COLO668 (cell line): ENCODE results near the gene RPL15.
A peak's percentile ranks its signal among the peaks of the same experiment; 100 is the strongest.

Source experiments
- DNase-seq: peaks from one replicate; lab custom pipeline; 2025; ENCODE audit not compliant: unreplicated experiment; lab: John Stamatoyannopoulos, UW

RPL15 gene

DNA sequence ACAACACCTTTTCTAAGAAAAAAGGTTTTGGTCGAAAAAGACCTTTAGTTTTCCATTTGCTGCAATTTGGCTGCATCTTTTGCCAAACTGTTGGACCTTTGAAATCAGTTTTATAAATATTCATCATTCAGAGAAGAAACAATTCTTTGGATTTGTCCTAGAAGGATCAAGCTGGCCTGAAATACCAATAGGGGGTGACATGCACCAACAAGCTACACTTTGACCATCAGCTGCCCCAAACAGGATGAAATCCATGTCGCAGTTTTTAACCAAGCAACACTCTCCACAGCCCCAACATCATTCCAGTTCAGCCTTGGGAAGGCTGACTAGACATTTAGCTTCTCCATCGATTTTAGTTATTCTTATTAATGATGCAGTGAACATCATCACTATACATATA, 9.8 kb downstream of the RPL15 start:
- DNase-seq, result no peak

DNA sequence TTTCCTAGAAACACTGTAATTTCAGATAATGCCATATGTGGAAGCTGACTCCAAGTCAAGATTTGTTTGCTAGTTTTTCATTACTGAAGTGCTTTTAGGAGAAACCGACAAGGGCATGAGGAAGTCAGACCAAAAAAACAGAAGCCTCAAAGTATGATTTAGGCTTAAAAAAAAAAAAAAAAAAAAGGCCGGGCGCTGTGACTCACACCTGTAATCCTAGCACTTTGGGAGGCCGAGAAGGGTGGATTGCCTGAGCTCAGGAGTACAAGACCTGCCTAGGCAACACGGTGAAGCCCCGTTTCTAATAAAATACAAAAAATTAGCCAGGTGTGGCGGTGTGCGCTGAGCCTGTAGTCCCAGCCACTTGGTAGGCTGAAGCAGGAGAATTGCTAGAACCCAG, 11.6 kb downstream of the RPL15 start:
- DNase-seq, result no peak

DNA sequence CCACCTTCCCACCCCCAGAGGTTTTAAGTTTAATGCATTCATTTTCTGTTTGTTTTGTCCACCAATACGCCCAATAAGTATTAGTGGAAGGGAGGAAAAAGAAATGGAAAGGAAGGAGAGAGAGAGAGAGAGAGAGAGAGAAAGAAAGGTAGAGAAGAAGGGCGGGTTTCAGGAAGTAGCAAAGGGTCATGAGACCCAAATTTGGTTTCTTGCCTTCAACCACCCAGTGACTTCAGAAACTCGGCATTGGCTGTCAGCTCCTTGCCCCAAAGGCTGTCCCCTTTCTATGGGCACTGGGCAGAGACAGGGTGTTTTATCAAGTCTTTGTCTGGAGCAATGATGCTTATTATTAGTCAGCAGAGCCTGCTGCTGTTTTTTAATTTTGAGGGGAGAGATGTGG, 14.7 kb downstream of the RPL15 start:
- no peak for DNase-seq

- no peak for DNase-seq
Observed at GRCh38 chr3:23932571-23932970, 15.6 kb downstream of the RPL15 start.

- no peak for DNase-seq
Observed at GRCh38 chr3:23934253-23934652, 17.3 kb downstream of the RPL15 start.

DNA sequence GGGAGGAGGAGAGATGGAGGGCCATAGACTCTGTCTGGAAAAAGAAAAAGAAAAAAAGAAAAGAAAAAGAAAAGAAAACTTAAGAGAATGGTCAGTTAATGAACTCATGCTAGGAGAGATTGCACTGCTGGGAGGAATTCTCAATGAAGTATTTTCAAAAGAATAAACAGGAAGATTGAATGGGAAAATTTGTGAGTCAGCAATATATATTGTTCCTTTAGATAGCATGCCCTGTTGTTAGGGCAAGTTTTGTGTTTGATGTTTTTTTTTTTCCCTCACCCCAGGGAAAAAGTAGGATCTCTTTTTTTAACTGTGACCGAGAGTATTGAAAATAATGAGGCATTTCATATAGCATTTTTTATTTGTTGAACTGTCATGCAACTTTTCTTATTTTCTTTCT, 20.4 kb downstream of the RPL15 start:
- DNase-seq, result no peak

DNA sequence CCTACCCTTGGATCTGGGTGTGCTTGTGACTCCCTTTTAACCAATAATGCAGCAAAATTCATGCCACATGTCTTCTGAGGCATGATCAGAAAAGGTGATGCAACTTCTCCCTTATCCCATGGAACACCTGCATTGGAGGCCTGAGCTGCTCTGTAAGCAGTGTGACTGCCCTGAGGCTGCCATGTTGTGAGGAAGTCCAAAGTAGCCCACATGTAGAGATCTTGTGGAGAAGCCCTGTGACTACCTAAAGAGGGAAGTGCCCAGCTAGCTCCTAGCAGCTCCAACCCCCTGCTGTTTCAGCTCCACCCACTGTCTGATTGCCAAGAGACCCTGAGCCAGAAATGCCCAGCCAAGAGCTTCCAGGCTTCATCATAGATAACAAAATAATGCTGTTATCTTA, 21.8 kb downstream of the RPL15 start:
- no peak for DNase-seq

GRCh38 chr3:23940775-23941174, 23.8 kb downstream of the RPL15 start:
- no peak for DNase-seq

DNA sequence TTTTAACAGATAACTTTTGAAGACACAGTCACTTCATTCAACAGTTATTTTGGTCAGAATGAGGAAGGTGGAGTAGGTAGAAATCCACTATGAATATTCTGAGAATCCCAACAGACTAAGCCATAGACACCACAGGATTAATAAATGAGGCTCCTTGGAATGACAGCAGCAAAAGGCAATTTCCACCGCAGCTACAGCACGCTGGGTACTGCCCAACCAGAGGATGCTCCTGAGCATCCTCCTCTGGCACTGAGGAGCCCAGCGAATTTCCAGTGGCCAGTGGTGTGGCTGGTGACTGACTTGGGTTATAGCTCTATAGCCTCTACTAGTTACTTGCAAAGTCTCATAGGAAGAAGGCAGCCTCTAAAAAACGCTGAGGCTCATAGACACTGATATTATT, 24.5 kb downstream of the RPL15 start:
- no peak for DNase-seq

DNA sequence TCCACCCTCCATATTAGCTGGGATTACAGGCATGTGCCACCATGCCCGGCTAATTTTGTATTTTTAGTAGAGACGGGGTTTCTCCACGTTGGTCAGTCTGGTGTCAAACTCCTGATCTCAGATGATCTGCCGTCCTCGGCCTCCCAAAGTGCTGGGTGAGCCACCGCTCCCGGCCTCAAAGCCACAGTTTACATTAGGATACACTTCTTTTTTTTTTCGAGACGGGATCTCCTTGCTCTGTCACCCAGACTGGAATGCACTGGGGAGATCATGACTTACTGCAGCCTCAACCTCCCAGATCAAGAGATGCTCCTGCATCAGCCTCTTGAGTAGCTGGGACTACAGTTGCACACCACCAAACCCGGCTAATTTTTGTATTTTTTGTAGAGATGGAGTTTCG, 25.6 kb downstream of the RPL15 start:
- no peak for DNase-seq

DNA sequence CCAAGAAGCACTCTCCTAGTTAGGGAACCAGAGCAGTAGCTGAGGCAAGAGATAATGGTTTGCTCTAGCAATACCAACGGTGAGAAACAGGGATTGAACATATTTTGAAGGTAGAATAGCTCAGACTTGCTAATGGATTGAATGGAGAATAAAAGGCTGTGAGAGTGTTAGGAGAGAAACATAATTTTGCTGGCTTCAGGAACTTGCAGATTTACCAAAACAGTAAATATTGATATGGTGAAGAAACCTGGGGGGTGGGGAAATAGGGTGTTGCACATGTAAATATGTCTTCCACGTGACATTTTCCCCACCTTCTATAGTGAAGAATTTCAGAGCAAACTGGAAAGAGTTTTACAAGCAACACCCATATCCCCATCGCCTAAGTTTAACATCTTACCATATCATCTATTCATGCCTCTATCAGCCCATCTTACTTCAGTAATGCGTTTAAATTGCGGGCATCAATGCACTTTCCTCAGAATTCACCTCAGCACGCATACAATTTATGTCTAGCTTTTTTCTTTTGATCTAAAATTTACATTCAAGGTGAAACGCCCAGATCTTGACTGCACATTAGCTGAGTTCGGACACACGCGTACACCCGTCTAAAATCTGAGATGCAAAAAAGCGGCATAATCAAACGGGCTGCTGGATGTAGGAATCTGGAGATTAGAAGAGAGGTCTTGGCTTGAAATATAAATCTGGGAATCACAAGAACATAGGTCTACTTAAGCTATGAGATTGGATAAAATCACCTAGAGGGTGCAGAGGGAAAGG, 27.3 kb downstream of the RPL15 start:
- DNase-seq, result no peak

DNA sequence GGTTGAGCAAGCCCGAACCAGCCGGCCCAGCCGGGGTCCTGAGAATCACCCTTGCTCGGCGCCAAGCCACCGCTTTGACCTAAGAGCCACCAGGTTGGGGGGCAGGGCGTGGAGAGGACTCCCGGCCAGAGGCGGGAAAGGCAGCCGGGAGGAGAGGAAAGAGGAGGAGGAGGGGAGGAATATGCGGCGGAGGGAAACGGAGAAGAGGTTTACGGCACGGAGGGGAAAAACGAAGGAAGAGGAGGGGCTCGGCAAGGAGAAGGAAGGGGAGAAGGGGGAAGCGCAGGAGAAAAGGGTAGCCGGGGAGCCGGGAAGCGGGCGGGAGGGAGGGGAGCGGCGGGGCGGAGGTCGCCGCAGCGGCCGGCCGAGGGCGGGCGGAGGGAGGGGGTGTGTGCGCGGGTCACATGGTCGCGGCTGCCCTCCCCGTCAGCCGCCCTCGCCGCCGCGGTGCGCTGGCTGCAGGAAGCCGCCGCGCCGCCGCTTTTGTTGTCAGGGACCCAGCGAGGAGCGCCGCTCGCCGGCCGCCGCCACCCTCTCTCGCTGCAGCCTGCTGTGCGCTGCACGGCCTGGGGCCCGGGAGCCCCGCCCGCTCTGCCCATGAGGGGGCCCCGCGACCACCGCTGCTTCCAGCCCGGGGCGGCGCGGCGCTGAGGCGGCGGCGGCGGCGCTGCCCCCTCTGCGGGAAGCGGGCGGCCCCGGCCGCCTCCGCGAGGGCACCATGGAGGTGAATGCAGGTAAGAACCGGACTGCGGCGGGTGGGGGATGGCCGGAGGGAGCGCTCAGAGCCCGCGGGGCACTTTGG, 28.1 kb downstream of the RPL15 start, which contains the start of gene NR1D2:
NR1D2 (plus strand) TSS at position 426 of the 802 bp plus-strand sequence; CDS start at position 719, 293 bp downstream.
- DNase-seq, result peak; percentile 85

- no peak for DNase-seq
Observed at GRCh38 chr3:23945663-23945912, 28.7 kb downstream of the RPL15 start.

- peak; percentile 97 for DNase-seq
Observed at GRCh38 chr3:23945913-23946687, 29.2 kb downstream of the RPL15 start.

DNA sequence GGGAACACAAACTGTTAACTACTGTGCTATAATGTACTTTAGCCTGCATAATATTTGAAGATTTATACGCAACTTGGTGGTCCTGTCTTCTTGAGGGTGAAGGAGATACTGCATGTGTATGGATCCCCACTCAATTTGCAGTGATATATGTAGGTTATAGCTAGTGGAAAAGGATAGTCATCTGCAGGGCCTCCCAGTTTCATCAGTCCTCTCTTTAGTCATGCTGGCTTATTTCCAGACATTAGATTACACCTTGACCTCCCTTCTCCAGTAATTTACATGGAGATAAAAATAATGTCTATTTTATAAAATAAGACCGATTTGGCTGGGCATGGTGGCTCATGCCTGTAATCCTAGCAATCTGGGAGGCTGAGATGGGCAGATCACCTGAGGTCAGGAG, 31.8 kb downstream of the RPL15 start:
- DNase-seq, result no peak

- DNase-seq, result peak; percentile 7
Observed at GRCh38 chr3:23949784-23950183, 32.9 kb downstream of the RPL15 start.

GRCh38 chr3:23950293-23950692, 33.4 kb downstream of the RPL15 start:
- no peak for DNase-seq

GRCh38 chr3:23952646-23953045, 35.7 kb downstream of the RPL15 start:
- no peak for DNase-seq

DNA sequence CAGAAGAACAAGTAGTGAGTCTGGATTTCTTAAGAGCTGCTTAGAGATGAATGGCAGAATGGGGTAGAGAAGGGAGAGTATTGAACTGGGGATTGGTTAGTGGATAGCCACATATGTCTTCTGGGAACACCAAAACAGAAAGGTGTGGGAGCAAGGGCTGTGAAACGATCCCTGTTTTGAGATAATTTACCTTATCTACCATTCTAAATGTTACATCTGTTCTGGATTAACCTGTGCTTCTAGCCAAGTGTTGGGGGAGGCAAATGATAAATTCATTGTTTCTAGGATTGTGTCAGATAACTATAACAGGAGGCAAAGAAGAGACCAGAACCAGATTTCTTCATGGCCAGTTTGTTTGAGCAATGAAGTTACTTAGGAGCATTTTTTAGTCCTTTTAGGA, 36.6 kb downstream of the RPL15 start:
- DNase-seq, result no peak

- DNase-seq, result no peak
Observed at GRCh38 chr3:23954144-23954543, 37.2 kb downstream of the RPL15 start.

DNA sequence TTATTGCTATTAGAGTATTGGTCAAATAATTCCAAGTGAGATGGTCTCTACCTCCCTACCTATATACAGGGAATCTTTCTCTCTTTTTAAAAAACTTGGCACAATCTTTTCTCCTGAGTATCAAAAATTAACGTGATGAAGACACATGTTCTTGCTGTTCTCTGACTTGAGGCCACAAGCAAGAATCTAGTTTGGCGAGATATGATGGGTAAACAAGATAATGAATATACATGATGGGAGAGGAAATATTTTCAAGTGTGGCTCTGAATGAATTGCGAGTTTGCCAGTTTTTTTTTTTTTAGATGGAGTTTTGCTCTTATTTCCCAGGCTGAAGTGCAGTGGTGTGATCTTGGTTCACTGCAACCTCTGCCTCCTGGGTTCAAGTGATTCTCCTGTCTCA, 39.8 kb downstream of the RPL15 start:
- DNase-seq, result no peak
